KMS-11 (cell line): Measurements from ENCODE around the gene JUP.

ENCODE experiments used
- H2AFZ ChIP-seq: fragments of 200-600 bp; sonication (generic); 2 replicates; pipeline ENCODE4 v1.6.1; 2016; ENCODE audit warnings: antibody characterized with exemption, mixed run types, low read depth
- H3K27ac ChIP-seq: fragments of 200-600 bp; sonication (generic); 2 replicates; pipeline ENCODE4 v1.6.1; 2016; ENCODE audit warnings: mild to moderate bottlenecking, mixed run types
- H3K27me3 ChIP-seq: fragments of 200-600 bp; sonication (generic); 2 replicates; pipeline ENCODE4 v1.6.1; 2017; ENCODE audit warnings: mild to moderate bottlenecking, low read depth, mixed run types, moderate library complexity; ENCODE audit not compliant: insufficient read depth
- H3K36me3 ChIP-seq: fragments of 200-600 bp; sonication (generic); 2 replicates; pipeline ENCODE4 v1.6.1; 2017; ENCODE audit warnings: mild to moderate bottlenecking, mixed run types; ENCODE audit not compliant: insufficient read depth
- H3K4me1 ChIP-seq: fragments of 200-600 bp; sonication (generic); 2 replicates; pipeline ENCODE4 v1.6.1; 2016; ENCODE audit warnings: mild to moderate bottlenecking, low read depth, mixed run types; ENCODE audit not compliant: poor library complexity, severe bottlenecking
- H3K4me2 ChIP-seq: fragments of 200-600 bp; sonication (generic); 2 replicates; pipeline ENCODE4 v1.7.0; 2016; ENCODE audit warnings: mild to moderate bottlenecking, mixed run types
- H3K4me3 ChIP-seq: fragments of 200-600 bp; sonication (generic); IDR thresholded peaks from 2 replicates; pipeline ENCODE4 v1.6.1; 2017; ENCODE audit warnings: low read depth, low read length, mixed read lengths; ENCODE audit not compliant: insufficient read depth
- H3K79me2 ChIP-seq: fragments of 200-600 bp; sonication (generic); 2 replicates; pipeline ENCODE4 v1.6.1; 2016; ENCODE audit warnings: low read depth, mixed run types; ENCODE audit not compliant: insufficient read depth
- H3K9ac ChIP-seq: fragments of 200-600 bp; sonication (generic); 2 replicates; pipeline ENCODE4 v1.6.1; 2016; ENCODE audit warnings: mild to moderate bottlenecking, mixed run types
- H4K20me1 ChIP-seq: fragments of 200-600 bp; sonication (generic); 2 replicates; pipeline ENCODE4 v1.6.1; 2016; ENCODE audit warnings: mild to moderate bottlenecking, mixed run types; ENCODE audit not compliant: insufficient read depth
- CTCF ChIP-seq: fragments of 200-600 bp; sonication (generic); conservative IDR thresholded peaks from 2 replicates; pipeline ENCODE4 v1.6.1; 2017; ENCODE audit warnings: low read depth, mild to moderate bottlenecking, antibody characterized with exemption, low read length, moderate library complexity, mixed read lengths

Gene JUP

DNA sequence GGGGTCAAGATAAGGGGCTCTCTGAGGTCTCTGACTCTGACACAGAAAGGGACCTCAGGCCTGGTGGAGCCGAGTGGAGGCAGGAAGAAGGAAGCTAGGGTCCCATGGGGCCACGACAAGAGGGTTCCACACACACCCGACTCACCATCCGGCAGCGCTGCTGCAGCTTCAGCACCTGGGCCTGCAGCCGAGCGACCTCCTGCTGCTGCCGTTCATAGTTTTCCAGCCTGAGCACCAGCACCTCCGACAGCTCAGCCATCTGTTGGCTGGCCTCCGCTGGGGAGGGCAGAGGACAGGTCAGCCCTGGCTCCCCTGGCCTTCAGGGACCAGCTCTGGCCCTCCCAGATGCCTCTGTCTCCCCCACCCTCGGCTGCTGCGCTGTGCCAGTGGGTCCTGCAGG, 58.5 kb downstream of the JUP start:
- Histone ChIP-seq H3K9ac (no peak overlapping the region), H3K4me1 (no peaks in the 10 kb centered on the region), H3K36me3 (no peaks in the 10 kb centered on the region), H3K27me3 (peaks cover 29% of the 10 kb centered on the region), H2AFZ (no peak overlapping the region), H3K4me2 (no peak overlapping the region), H3K4me3 (no peak overlapping the region), H4K20me1 (no peaks in the 10 kb centered on the region), H3K27ac (no peak overlapping the region), H3K79me2 (no peaks in the 10 kb centered on the region)
- no peak for TF ChIP-seq CTCF

DNA sequence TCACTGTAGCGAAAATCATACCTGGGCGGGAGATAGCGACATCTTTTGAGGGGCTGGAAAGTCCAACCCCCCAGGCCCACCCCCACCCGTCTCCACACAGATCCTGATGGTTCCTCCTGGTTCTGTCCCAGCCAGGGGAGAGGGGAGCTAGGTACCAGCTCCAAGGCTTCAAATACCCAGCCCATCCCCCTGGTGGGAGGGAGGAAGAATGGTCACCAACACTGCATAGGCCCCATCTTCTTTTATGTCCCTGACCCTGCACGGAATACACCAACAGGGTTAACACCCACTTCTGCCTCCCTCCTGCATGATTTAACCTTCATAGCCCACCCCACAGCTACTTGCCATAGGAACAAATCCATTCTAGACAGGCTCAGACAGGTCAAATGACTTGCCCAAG, 61.4 kb downstream of the JUP start:
- Histone ChIP-seq H3K27me3 (peaks cover under 1% of the 10 kb centered on the region; the same call in 1 of the 2 replicates), H3K9ac (no peak overlapping the region), H3K36me3 (no peaks in the 10 kb centered on the region), H3K79me2 (no peaks in the 10 kb centered on the region), H3K4me3 (no peak overlapping the region), H3K4me1 (no peaks in the 10 kb centered on the region), H4K20me1 (no peaks in the 10 kb centered on the region), H3K4me2 (no peak overlapping the region), H3K27ac (no peak overlapping the region), H2AFZ (no peak overlapping the region)
- no peak for TF ChIP-seq CTCF

DNA sequence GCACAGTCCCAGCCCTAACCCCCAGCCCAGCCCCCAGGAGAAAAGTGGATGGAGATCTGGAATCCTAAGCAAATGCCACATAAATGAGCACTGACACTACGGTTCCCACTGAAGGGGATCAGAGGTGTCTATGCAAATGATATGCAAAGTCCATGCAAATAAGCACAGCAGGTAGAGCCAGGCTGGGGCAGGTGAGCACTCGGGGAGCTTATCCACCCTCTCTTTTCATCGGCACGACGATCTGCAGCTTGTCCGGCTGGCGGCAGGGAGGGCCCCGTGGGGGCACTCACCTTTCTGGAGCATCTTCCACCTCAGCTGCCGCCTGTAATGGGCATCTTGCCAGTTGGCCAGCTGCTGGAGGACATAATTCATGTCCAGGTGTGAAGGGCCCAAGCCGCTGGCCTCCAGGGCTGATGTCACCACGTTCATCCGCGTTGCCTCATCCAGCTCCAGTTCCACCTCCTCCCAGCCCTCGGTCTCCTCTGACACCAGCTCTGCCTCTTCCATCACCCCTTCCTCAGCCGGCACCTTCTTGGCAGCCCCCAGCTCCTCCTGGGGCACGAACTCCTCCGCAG, 61.9 kb downstream of the JUP start:
- TF ChIP-seq CTCF = no peak
- Histone ChIP-seq H3K27me3 (no peaks in the 10 kb centered on the region; the same call in 1 of the 2 replicates), H3K4me1 (no peaks in the 10 kb centered on the region), H3K4me3 (no peak overlapping the region), H3K27ac (no peak overlapping the region), H2AFZ (no peak overlapping the region), H3K79me2 (no peaks in the 10 kb centered on the region), H3K9ac (no peak overlapping the region), H3K4me2 (no peak overlapping the region), H3K36me3 (no peaks in the 10 kb centered on the region), H4K20me1 (no peaks in the 10 kb centered on the region)

DNA sequence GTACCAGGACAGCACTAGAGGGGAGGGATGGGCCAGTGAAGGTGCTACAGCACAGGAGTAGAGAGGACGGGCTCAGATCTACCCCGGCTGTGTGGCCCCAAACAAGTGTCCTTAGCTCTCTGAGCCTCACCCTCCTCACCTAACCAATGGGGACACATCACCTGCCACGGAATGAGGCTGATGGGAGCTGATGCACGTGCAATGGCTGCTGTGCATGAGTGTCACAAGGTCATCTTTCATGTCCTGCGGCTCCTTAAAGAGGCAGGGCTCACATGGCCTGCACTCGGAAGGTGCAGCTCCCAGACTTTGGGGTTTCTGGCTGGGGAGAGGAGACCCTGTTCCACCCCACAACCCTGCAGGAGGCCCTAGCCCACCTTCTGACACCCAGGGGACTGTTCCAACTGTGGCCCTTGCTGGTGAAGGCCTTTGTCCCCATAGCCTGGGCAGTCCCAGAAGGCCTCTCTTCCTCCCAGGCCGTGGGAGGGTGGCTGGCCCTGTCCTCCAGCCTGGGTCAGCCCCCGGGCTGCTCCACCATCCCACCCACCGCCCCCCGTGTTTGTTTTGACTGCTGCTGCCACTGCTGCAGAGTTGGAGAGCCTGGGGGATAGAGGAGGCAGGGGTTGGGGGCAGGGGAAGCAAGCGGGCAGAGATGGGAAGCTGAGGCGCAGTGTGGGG, 62.6 kb downstream of the JUP start:
- Histone ChIP-seq H3K27me3 (no peaks in the 10 kb centered on the region), H3K79me2 (no peaks in the 10 kb centered on the region), H3K27ac (no peak overlapping the region), H3K9ac (no peak overlapping the region), H2AFZ (no peak overlapping the region), H4K20me1 (no peaks in the 10 kb centered on the region), H3K4me3 (no peak overlapping the region), H3K4me1 (no peaks in the 10 kb centered on the region), H3K36me3 (no peaks in the 10 kb centered on the region), H3K4me2 (no peak overlapping the region)
- TF ChIP-seq CTCF = no peak
